Calu3 (cell line): ENCODE data around the gene GRM1. TPM values are rescaled to one million over a fixed set of nuclear protein-coding genes. Genes with fewer than 3 reads are reported as not detected.

Experiments used
- BruUV-seq: library from RNA; stranded (reverse); fragments of 400-500 nt; replicated peaks from 2 replicates; lab custom pipeline; 2021; lab: Mats Ljungman, UMichigan
- CTCF ChIA-PET: fragments of 300-600 bp; sonication (Branson Sonifier 250); formaldehyde crosslinking; loops from one replicate; lab custom pipeline; 2022; ENCODE audit warnings: antibody characterized with exemption; lab: Charles Lee
- DNase-seq: peaks from one replicate; pipeline ENCODE4 v3.0.0; 2022
- H3K27ac Mint-ChIP-seq: one replicate; pipeline ENCODE4 v1.8.0; 2022; ENCODE audit warnings: mixed read lengths; ENCODE audit not compliant: unreplicated experiment
- H3K27me3 Mint-ChIP-seq: one replicate; pipeline ENCODE4 v1.8.0; 2022; ENCODE audit warnings: mixed read lengths; ENCODE audit not compliant: unreplicated experiment
- H3K36me3 Mint-ChIP-seq: one replicate; pipeline ENCODE4 v1.8.0; 2022; ENCODE audit warnings: mild to moderate bottlenecking, moderate library complexity, mixed read lengths; ENCODE audit not compliant: insufficient read depth, unreplicated experiment
- H3K4me1 Mint-ChIP-seq: one replicate; pipeline ENCODE4 v1.8.0; 2022; ENCODE audit warnings: mild to moderate bottlenecking, low read depth, mixed read lengths; ENCODE audit not compliant: unreplicated experiment
- H3K4me3 Mint-ChIP-seq: one replicate; pipeline ENCODE4 v1.8.0; 2022; ENCODE audit warnings: mild to moderate bottlenecking, low read depth, moderate library complexity, mixed read lengths; ENCODE audit not compliant: unreplicated experiment
- H3K9me3 Mint-ChIP-seq: one replicate; pipeline ENCODE4 v1.8.0; 2022; ENCODE audit warnings: low read depth, mixed read lengths; ENCODE audit not compliant: unreplicated experiment
- CTCF ChIP-seq: fragments of 200-600 bp; IDR thresholded peaks from one replicate; pipeline ENCODE4 v1.8.0; 2022; ENCODE audit warnings: antibody characterized with exemption; ENCODE audit not compliant: unreplicated experiment
- intact Hi-C: fragments of 100-400 bp; cut with micrococcal nuclease; formaldehyde crosslinking; loops from one replicate; pipeline ENCODE4 v1.10.0; 2022; ENCODE audit not compliant: unreplicated experiment
- total RNA-seq: library from RNA; stranded (reverse); gene quantifications from 2 replicates; pipeline ENCODE4 v1.2.3, GENCODE V29; 2022

GRM1 gene
- total RNA-seq, 1 experiment from 2014 or later = not detected

- no peak for TF ChIP-seq CTCF
- Mint-ChIP-seq H3K4me3 (no peak overlapping the region), H3K9me3 (no peaks in the 10 kb centered on the region), H3K36me3 (no peaks in the 10 kb centered on the region), H3K4me1 (no peaks in the 10 kb centered on the region), H3K27ac (no peak overlapping the region), H3K27me3 (no peaks in the 10 kb centered on the region)
- no peak for DNase-seq
- intact Hi-C loops = no loop called here
- no TSS peak for BruUV-seq
- CTCF ChIA-PET = no interaction called here
These were observed 274.1 kb downstream of the GRM1 start for GRCh38 chr6:146302994-146303393.

- no peak for DNase-seq
- no peak for TF ChIP-seq CTCF
- Mint-ChIP-seq H3K9me3 (no peaks in the 10 kb centered on the region), H3K36me3 (no peaks in the 10 kb centered on the region), H3K27me3 (no peaks in the 10 kb centered on the region), H3K4me1 (no peaks in the 10 kb centered on the region), H3K4me3 (no peak overlapping the region), H3K27ac (no peak overlapping the region)
- CTCF ChIA-PET = no interaction called here
- intact Hi-C loops = no loop called here
- no TSS peak for BruUV-seq
These were observed 275.3 kb downstream of the GRM1 start for GRCh38 chr6:146304181-146304580.

GRCh38 chr6:146305092-146305491 lies 276.2 kb downstream of the GRM1 start:
- Mint-ChIP-seq H3K36me3 (no peaks in the 10 kb centered on the region), H3K27me3 (no peaks in the 10 kb centered on the region), H3K4me1 (no peaks in the 10 kb centered on the region), H3K4me3 (no peak overlapping the region), H3K27ac (no peak overlapping the region), H3K9me3 (no peaks in the 10 kb centered on the region)
- intact Hi-C loops = no loop called here
- no TSS peak for BruUV-seq
- CTCF ChIA-PET = no interaction called here
- DNase-seq = no peak
- TF ChIP-seq CTCF = no peak

GRCh38 chr6:146305951-146306350 lies 277.1 kb downstream of the GRM1 start:
- no TSS peak for BruUV-seq
- intact Hi-C loops = no loop called here

More at GRCh38 chr6:146305951-146306350, 277.1 kb downstream of the GRM1 start:
- Mint-ChIP-seq H3K27ac (no peak overlapping the region), H3K36me3 (no peaks in the 10 kb centered on the region), H3K9me3 (no peaks in the 10 kb centered on the region), H3K4me1 (no peaks in the 10 kb centered on the region), H3K4me3 (no peak overlapping the region), H3K27me3 (no peaks in the 10 kb centered on the region)
- no peak for TF ChIP-seq CTCF
- DNase-seq = no peak
- CTCF ChIA-PET = no interaction called here
